Stimulated activated CD4-positive, alpha-beta T cell treated with anti-CD3 and anti-CD28 coated beads, Interleukin-1b, Interleukin-23, amount 100 ng/mL, for 4 hours (primary cell): ENCODE data around the gene PGS1.
"Not testable (repeated sequence)": the region's sequence is repeated elsewhere in the genome, so short reads cannot be mapped to it uniquely, and the experiment has no call there.

Experiments used
- DNase-seq, 2 donors: peaks; one replicate each; pipeline ENCODE4 v3.0.0-alpha.2; 2020; ENCODE audit warnings: low read depth in 2 of 2

The PGS1 gene

GRCh38 chr17:78446833-78447232, 68.4 kb downstream of the PGS1 start:
- no peak for DNase-seq

GRCh38 chr17:78448356-78448993, 70.0 kb downstream of the PGS1 start:
- DNase-seq: no peak

- no peak for DNase-seq
These were observed 71.6 kb downstream of the PGS1 start for GRCh38 chr17:78449983-78450595.

GRCh38 chr17:78450696-78451345, 72.4 kb downstream of the PGS1 start:
- DNase-seq: no peak

GRCh38 chr17:78451753-78452152, 73.3 kb downstream of the PGS1 start:
- DNase-seq: no peak

- DNase-seq: no peak
These were observed 75.9 kb downstream of the PGS1 start for GRCh38 chr17:78454346-78454745.

GRCh38 chr17:78458091-78458490, 79.6 kb downstream of the PGS1 start:
- DNase-seq: no peak

- no peak for DNase-seq
These were observed 80.4 kb downstream of the PGS1 start for GRCh38 chr17:78458736-78459335.

- DNase-seq: no peak
These were observed 81.2 kb downstream of the PGS1 start for GRCh38 chr17:78459696-78460095.

- DNase-seq: no peak
These were observed 81.8 kb downstream of the PGS1 start for GRCh38 chr17:78460176-78460675.

- no peak for DNase-seq
These were observed 82.7 kb downstream of the PGS1 start for GRCh38 chr17:78460951-78461798.

GRCh38 chr17:78461799-78462053, 83.3 kb downstream of the PGS1 start:
- DNase-seq: no peak

- no peak for DNase-seq
These were observed 83.7 kb downstream of the PGS1 start for GRCh38 chr17:78462148-78462547.

GRCh38 chr17:78466109-78466785, 87.8 kb downstream of the PGS1 start:
- not testable (repeated sequence) for DNase-seq

GRCh38 chr17:78466786-78467715, 88.6 kb downstream of the PGS1 start:
- DNase-seq: no peak

- DNase-seq: no peak
These were observed 89.9 kb downstream of the PGS1 start for GRCh38 chr17:78468366-78468765.

- DNase-seq: no peak
These were observed 91.0 kb downstream of the PGS1 start for GRCh38 chr17:78469443-78469842.

GRCh38 chr17:78471635-78472034, 93.2 kb downstream of the PGS1 start:
- DNase-seq: no peak

GRCh38 chr17:78472035-78472905, 93.8 kb downstream of the PGS1 start:
- DNase-seq: no peak
